SK-N-SH (cell line): ENCODE measurements around the gene YEATS4.

Source experiments
- CHD2 ChIP-seq: fragments of 150-350 bp; IDR thresholded peaks from 2 replicates; pipeline ENCODE4 v1.6.1; 2018; ENCODE audit warnings: low read length; ENCODE audit not compliant: partially characterized antibody
- CTCF ChIP-seq: fragments of 200-600 bp; sonication (generic); IDR thresholded peaks from 2 replicates; pipeline ENCODE4 v1.6.1; 2017; ENCODE audit warnings: antibody characterized with exemption, mild to moderate bottlenecking, moderate library complexity
- EZH2phosphoT487 ChIP-seq: fragments of 200-600 bp; sonication (generic); IDR thresholded peaks from 2 replicates; pipeline ENCODE4 v1.6.1; 2017; ENCODE audit warnings: low read depth, mixed run types, mild to moderate bottlenecking, antibody characterized with exemption, moderate library complexity, borderline replicate concordance
- FOXM1 ChIP-seq: IDR thresholded peaks from 2 replicates; pipeline ENCODE4 v1.4.0; 2012; ENCODE audit warnings: low read depth, mild to moderate bottlenecking
- JUND ChIP-seq: IDR thresholded peaks from 2 replicates; pipeline ENCODE4 v1.4.0; 2012
- MXI1 ChIP-seq: IDR thresholded peaks from 2 replicates; pipeline ENCODE4 v1.6.1; 2012; ENCODE audit warnings: mild to moderate bottlenecking, low read depth, low read length, improper control_type of control experiment
- NRF1 ChIP-seq: IDR thresholded peaks from 2 replicates; pipeline ENCODE4 v1.6.1; 2012; ENCODE audit warnings: low read depth, mild to moderate bottlenecking, low read length
- PBX3 ChIP-seq: IDR thresholded peaks from 2 replicates; pipeline ENCODE4; 2012
- POLR2AphosphoS5 ChIP-seq: IDR thresholded peaks from 2 replicates; pipeline ENCODE4 v1.6.1; 2012; ENCODE audit warnings: low read depth, low read length
- RAD21 ChIP-seq: IDR thresholded peaks from 2 replicates; pipeline ENCODE4 v1.6.1; 2012; ENCODE audit warnings: mild to moderate bottlenecking, low read length
- SIN3A ChIP-seq: IDR thresholded peaks from 2 replicates; pipeline ENCODE4 v1.6.1; 2012; ENCODE audit warnings: low read depth, mild to moderate bottlenecking, low read length, moderate library complexity, borderline replicate concordance
- SMC3 ChIP-seq: IDR thresholded peaks from 2 replicates; pipeline ENCODE4 v1.6.1; 2012; ENCODE audit warnings: low read depth, low read length, improper control_type of control experiment
- USF2 ChIP-seq: fragments of 150-350 bp; IDR thresholded peaks from 2 replicates; pipeline ENCODE4 v1.6.1; 2017; ENCODE audit warnings: antibody characterized with exemption, low read length, low read depth, borderline replicate concordance
- TF ChIP-seq, protein P1 (sequence below): IDR thresholded peaks from 2 replicates; pipeline ENCODE4 v1.6.1; 2012; ENCODE audit warnings: mild to moderate bottlenecking, low read depth, low read length, moderate library complexity

DNA sequence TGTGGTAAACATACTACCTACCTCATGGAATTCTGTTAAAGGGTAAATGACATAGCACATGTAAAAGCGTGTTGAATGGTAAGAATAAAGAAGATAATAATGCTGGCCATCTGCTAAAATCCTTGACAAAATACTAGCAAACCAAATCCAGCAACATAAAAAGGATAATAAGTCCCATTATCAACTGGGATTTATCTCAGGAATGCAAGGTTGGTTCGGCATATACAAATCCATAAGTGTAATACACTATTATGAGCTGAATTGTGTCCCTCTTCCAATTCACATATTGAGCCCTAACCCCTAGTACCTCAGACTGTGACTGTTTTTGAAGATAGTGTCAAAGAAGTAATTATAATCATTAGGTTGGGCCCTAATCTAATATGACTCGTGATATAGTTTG, 37.4 kb downstream of the YEATS4 start:
- TF ChIP-seq CTCF (no peak), SMC3 (no peak), USF2 (no peak), POLR2AphosphoS5 (no peak), FOXM1 (no peak), NRF1 (no peak), RAD21 (no peak), CHD2 (no peak), EZH2phosphoT487 (no peak), JUND (no peak), SIN3A (no peak), PBX3 (no peak), MXI1 (no peak)
- TF ChIP-seq, protein P1, sequence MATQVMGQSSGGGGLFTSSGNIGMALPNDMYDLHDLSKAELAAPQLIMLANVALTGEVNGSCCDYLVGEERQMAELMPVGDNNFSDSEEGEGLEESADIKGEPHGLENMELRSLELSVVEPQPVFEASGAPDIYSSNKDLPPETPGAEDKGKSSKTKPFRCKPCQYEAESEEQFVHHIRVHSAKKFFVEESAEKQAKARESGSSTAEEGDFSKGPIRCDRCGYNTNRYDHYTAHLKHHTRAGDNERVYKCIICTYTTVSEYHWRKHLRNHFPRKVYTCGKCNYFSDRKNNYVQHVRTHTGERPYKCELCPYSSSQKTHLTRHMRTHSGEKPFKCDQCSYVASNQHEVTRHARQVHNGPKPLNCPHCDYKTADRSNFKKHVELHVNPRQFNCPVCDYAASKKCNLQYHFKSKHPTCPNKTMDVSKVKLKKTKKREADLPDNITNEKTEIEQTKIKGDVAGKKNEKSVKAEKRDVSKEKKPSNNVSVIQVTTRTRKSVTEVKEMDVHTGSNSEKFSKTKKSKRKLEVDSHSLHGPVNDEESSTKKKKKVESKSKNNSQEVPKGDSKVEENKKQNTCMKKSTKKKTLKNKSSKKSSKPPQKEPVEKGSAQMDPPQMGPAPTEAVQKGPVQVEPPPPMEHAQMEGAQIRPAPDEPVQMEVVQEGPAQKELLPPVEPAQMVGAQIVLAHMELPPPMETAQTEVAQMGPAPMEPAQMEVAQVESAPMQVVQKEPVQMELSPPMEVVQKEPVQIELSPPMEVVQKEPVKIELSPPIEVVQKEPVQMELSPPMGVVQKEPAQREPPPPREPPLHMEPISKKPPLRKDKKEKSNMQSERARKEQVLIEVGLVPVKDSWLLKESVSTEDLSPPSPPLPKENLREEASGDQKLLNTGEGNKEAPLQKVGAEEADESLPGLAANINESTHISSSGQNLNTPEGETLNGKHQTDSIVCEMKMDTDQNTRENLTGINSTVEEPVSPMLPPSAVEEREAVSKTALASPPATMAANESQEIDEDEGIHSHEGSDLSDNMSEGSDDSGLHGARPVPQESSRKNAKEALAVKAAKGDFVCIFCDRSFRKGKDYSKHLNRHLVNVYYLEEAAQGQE, result no peak
